Measurements from ENCODE around the gene KCTD14.

- TF ChIP-seq POLR2A (IDR thresholded peaks at IDR 0.05) (no peak), CTCF (IDR thresholded peaks at IDR 0.05) (no peak)
Measured at GRCh38 chr11:78034623-78035022, 11.5 kb upstream of the KCTD14 start.
